Thoracic aorta (tissue), 2 donors: ENCODE measurements around the gene FRMD1. TPM values are rescaled to one million over a fixed set of nuclear protein-coding genes. Genes with fewer than 3 reads are reported as not detected.

ENCODE experiments used
- ATAC-seq: fragments of 150-250 bp; one replicate; pipeline ENCODE4 v1.8.0; 2017; ENCODE audit warnings: low read depth; ENCODE audit not compliant: insufficient number of reproducible peaks, low FRiP score
- DNase-seq: peaks from one replicate; pipeline ENCODE4 v3.0.0-alpha.2; 2020; ENCODE audit warnings: low spot score
- H3K27ac ChIP-seq, 2 donors: fragments of 200-600 bp; sonication (generic); 1 replicate in 1 of 2; 2 replicates in 1 of 2; pipeline ENCODE4 v1.5.1; 2016; ENCODE audit warnings: mild to moderate bottlenecking in 2 of 2, moderate library complexity in 2 of 2
- H3K27me3 ChIP-seq: fragments of 200-600 bp; sonication (generic); replicated peaks from 2 replicates; pipeline ENCODE4 v1.6.0; 2016; ENCODE audit warnings: mild to moderate bottlenecking; ENCODE audit not compliant: insufficient read depth
- H3K36me3 ChIP-seq: fragments of 200-600 bp; sonication (generic); one replicate; pipeline ENCODE4 v1.5.1; 2016
- H3K4me1 ChIP-seq, 2 donors: fragments of 200-600 bp; sonication (generic); 1 replicate in 1 of 2; 2 replicates in 1 of 2; pipeline versions ENCODE4 v1.5.1 to v1.6.0; 2016; ENCODE audit warnings: low read depth in 2 of 2, mild to moderate bottlenecking in 1 of 2; ENCODE audit not compliant: control insufficient read depth in 1 of 2
- H3K4me3 ChIP-seq: fragments of 200-600 bp; sonication (generic); 2 replicates; pipeline ENCODE4 v1.5.1; 2016; ENCODE audit warnings: mild to moderate bottlenecking
- H3K9me3 ChIP-seq: fragments of 200-600 bp; sonication (generic); 2 replicates; pipeline ENCODE4 v1.5.1; 2016
- total RNA-seq, 2 donors: library from RNA; depleted of rRNA; stranded (reverse); fragments of >200 nt; gene quantifications; one replicate each; pipeline versions ENCODE4 v1.1.0 to v1.2.3, GENCODE V29; 2016
- TF ChIP-seq, protein P1 (sequence below): fragments of 200-600 bp; sonication (generic); IDR thresholded peaks from one replicate; pipeline ENCODE4 v1.5.1; 2019; ENCODE audit warnings: antibody characterized with exemption

Gene FRMD1
- total RNA-seq, 2 donors from 2014 or later: not detected

DNA sequence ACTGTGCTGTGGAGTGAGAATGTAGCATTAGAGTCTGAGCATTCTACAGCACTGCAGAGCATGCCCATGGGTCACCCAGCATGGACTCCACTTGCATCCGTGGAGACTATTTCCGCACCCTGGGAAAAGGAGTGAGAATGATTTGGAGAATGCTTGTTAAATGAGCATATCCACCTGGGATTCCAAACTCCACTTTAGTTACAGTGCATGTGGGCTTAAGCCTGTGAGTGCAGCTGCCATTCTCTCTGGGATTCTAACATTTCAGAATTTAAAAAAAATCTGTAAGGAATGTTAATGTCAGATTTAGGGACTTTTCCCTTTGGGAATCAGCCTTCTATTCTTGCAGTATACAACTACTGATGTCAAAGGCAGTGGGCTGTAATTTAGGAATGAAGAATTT is 48.1 kb downstream of the FRMD1 start:
- Histone ChIP-seq H3K4me1 (peaks cover 3 to 4% of the 10 kb centered on the region in 2 donors), H3K4me3 (no peak overlapping the region), H3K27me3 (no peaks in the 10 kb centered on the region), H3K9me3 (no peaks in the 10 kb centered on the region), H3K27ac (no peak overlapping the region), H3K36me3 (no peaks in the 10 kb centered on the region)
- ATAC-seq (no peak), DNase-seq (no peak)
- TF ChIP-seq, protein P1, sequence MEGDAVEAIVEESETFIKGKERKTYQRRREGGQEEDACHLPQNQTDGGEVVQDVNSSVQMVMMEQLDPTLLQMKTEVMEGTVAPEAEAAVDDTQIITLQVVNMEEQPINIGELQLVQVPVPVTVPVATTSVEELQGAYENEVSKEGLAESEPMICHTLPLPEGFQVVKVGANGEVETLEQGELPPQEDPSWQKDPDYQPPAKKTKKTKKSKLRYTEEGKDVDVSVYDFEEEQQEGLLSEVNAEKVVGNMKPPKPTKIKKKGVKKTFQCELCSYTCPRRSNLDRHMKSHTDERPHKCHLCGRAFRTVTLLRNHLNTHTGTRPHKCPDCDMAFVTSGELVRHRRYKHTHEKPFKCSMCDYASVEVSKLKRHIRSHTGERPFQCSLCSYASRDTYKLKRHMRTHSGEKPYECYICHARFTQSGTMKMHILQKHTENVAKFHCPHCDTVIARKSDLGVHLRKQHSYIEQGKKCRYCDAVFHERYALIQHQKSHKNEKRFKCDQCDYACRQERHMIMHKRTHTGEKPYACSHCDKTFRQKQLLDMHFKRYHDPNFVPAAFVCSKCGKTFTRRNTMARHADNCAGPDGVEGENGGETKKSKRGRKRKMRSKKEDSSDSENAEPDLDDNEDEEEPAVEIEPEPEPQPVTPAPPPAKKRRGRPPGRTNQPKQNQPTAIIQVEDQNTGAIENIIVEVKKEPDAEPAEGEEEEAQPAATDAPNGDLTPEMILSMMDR: no peak

DNA sequence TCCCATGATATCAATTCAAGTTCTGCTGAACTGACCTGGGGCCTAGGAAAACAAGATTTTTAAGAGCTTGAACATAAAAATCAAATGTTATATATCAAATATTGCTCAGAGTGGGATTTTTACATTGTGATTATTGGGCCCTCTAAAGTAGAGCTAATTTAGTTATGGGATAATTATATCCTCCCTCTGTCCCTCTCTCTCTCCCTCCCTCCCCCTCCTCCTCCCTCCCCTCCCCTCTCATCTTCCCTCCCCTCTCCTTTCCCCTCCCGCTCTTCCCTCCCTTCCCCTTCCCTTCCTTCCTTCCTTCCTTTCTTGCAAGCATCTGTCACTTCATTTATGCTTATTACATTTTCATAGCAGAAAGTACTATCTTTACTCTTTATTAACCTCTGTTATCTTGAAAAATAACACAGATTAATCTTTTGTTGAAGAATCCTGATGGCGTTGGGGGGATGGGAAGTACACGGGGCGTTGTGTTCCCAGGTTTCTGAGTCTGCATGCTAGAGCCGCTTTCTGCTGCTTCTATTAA is 48.7 kb downstream of the FRMD1 start:
- Histone ChIP-seq H3K4me3 (no peak overlapping the region), H3K9me3 (no peaks in the 10 kb centered on the region), H3K4me1 (no peaks in the 10 kb centered on the region), H3K27ac (no peak overlapping the region), H3K27me3 (no peaks in the 10 kb centered on the region), H3K36me3 (no peaks in the 10 kb centered on the region)
- TF ChIP-seq, protein P1: no peak
- ATAC-seq (no peak), DNase-seq (no peak)

DNA sequence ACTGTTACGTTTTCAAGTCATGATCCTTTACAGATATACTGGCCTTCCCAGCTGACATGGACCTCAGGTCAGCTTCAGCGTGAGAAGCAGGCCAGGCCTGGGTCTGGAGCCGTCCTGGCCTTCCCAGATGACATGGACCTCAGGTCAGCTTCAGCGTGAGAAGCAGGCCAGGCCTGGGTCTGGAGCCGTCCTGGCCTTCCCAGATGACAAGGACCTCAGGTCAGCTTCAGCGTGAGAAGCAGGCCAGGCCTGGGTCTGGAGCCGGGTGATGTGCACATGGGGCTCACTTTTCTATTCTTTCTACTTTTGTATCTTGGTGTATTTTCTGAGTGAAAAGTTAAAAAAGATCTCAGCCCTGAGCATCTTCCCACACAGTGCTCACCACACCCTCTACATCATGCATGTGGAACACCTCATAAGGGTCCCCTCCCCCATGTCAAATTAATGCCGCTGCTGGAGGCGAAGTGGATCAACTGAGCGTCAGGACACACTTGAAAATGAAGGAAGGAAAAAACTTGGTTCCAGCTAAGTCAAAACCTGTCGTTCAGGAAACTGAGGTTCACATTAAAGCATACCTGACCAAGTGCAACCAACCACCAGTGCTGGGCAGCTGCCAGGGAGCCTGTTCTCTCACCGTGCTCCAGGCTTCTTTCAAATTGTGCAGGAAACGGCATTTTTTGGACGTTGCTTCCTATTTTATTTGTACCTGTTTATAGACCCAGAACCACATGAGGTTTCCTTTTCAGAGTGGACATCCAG is 49.4 kb downstream of the FRMD1 start:
- Histone ChIP-seq H3K27ac (no peak overlapping the region), H3K9me3 (no peaks in the 10 kb centered on the region), H3K36me3 (no peaks in the 10 kb centered on the region), H3K27me3 (no peaks in the 10 kb centered on the region), H3K4me3 (no peak overlapping the region), H3K4me1 (no peaks in the 10 kb centered on the region)
- ATAC-seq (no peak), DNase-seq (no peak)
- TF ChIP-seq, protein P1: no peak

DNA sequence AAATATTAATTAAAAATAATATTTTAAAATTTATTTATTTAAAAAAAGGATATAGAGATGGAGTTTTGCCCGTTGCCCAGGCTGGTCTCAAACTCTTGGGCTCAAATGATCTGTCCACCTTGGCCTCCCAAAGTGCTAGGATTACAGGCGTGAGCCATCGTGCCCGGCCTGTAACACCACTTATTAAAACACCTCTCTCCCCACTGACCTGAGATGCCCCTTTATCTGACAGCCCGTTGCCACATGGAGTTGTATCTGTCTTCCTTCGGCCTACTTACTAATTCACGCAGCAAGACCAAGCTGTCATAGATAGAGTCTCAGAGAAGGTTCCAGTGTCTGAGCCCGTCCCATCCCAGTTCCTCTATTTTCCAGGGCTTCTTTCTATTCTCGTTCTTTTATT is 50.8 kb downstream of the FRMD1 start:
- no peaks in the 10 kb centered on the region for H3K36me3 ChIP-seq
- no peaks in the 10 kb centered on the region for H3K27me3 ChIP-seq
- TF ChIP-seq, protein P1: no peak
- no peak overlapping the region for H3K27ac ChIP-seq
- H3K9me3 ChIP-seq: no peaks in the 10 kb centered on the region
- ATAC-seq (no peak), DNase-seq (no peak)
- no peak overlapping the region for H3K4me3 ChIP-seq
- H3K4me1 ChIP-seq: no peaks in the 10 kb centered on the region

DNA sequence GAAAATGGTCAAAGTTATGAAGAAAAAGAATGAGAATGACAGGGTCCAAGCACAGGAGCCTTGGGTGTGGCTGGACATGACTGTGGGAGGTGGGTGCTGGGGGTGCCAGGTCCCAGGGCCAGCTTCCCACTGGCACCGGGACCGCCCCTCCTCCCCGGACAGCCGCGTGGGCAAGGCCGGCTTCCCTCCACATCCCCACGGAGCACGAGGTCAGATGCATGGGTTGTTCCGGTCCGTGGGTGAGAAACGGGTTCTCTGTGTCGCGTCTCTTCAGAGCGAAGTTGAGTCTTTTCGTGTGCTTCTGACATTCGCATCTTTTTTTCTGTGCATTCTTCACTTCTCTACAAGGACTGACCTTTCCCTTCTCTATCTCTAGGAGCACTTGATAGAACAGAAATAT is 51.5 kb downstream of the FRMD1 start:
- TF ChIP-seq, protein P1: no peak
- ATAC-seq: no peak

More for the DNA sequence above, 51.5 kb downstream of the FRMD1 start:
- DNase-seq: no peak
- no peaks in the 10 kb centered on the region for H3K9me3 ChIP-seq
- H3K36me3 ChIP-seq: no peaks in the 10 kb centered on the region
- H3K27me3 ChIP-seq: no peaks in the 10 kb centered on the region
- no peak overlapping the region for H3K27ac ChIP-seq
- H3K4me3 ChIP-seq: no peak overlapping the region
- no peaks in the 10 kb centered on the region for H3K4me1 ChIP-seq
